ENCODE measurements around the gene SMC1B. TPM values are rescaled to one million over a fixed set of nuclear protein-coding genes. Genes with fewer than 3 reads are reported as not detected.
"Not testable (repeated sequence)": the region's sequence is repeated elsewhere in the genome, so short reads cannot be mapped to it uniquely, and the experiment has no call there.

The SMC1B gene
- total RNA-seq, 1 donor, result not detected

DNA sequence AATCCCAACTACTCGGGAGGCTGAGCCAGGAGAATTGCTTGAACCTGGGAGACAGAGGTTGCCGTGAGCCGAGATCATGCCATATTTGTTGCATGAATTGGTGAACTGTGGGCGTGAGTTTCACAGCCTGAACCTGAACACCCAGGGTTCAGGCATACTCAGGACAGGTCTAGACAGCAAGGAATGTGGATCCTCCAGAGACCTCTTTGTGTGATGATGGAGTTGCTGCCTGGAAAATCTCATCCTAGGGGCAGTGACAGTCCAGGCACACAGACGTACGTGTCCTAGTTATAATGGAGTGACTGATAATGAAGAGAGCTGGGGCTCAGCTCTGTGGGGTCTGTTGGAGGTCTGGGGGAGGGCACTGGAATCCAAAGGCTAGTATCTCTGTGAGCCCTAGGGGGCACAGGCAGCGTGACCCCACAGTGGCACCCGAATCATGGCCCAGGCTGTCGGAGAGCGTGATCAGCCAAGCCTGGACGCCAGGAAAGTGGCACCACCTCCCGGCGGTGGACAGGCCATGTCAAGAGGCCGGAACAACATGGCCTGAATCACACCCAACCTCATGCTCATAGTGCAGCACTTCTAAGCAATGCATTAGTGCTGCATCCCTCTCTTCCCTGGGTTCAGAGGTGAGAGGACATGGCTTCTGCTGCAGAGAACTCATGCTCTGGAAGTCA, 31.8 kb upstream of the SMC1B start:
- DNase-seq (ENCODE audit: low read depth in 2 of 3, low spot score in 2 of 3), result no peak

DNA sequence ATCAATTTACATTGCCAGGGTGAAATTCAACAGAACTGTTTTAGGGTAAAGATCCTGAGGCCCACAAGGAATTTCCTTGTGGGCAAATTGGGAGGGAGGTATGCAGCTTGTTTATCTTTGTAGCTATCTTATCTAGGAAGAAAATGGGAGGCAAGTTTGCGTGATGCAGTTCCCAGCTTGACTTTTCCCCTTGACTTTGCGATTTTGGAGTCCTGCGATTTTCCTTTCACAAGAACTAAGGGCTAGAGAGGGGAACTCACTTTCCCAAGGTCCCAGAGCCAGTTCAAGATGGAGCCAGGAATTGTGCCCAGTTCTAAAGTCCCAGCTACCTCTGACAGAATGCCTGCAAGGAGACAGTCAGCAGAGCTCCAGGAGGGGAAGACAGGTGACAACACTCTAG, 30.8 kb upstream of the SMC1B start:
- DNase-seq (ENCODE audit: low read depth in 2 of 3, low spot score in 2 of 3), result no peak

DNA sequence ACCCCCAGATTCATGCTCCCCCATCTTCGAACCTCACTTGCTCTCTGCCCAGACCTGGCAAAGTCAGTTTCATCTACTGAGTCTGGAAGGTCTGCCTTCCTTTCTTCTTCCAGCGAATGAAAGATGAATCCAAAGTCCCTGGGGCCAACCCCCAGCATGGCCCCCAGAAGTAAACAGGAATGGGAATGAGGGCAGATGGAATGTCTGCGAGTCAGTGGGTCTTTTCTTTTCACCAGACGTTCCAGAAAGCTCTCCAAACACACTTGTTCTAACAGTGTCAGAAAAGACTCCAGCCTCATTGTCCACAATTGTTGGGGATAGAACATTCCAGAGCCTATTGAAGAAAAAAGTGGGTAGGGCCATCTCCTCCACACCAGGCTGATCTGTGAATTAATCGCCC, 28.7 kb upstream of the SMC1B start:
- no peak for DNase-seq (ENCODE audit: low read depth in 2 of 3, low spot score in 2 of 3)

DNA sequence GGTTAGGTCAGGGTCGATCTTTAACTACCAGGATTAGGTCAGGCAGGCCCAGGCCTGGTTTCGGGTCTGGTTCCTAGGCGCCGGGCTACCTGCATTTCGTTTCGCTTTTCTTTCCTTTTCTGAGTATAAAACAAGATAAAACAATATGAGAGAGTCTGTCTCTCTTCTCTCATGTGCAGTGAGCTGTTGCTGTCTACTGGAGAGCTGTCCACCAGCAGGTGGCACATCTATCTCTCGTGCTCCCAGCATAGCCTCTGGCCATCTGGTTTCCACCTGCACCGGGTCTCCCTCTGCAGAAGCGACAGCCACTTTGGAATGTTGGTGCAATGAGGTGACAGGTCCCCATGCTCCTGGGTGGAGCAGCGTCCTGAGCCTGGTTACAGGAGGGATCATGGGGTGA, 27.7 kb upstream of the SMC1B start:
- peak in 2 of 3 donors; percentile 44 to 59 for DNase-seq (ENCODE audit: low read depth in 2 of 3, low spot score in 2 of 3)

DNA sequence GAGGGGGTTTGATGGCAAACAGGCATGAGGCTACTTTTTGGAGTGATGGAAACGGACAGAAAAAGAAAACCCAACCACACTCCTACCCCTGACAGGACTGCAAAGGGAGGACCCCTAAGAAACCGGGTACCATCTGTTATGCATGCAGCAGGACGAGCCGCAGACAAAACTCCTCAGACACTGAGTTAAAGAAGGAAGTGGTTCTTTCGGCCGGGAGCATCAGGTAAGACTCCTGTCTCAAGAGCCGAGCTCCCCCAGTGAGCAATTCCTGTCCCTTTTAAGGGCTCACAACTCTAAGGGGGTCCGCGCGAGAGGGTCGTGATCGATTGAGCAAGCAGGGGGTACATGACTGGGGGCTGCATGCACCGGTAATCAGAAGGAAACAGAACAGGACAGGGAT, 27.3 kb upstream of the SMC1B start:
- not testable (repeated sequence) for DNase-seq (ENCODE audit: low read depth in 2 of 3, low spot score in 2 of 3)

DNA sequence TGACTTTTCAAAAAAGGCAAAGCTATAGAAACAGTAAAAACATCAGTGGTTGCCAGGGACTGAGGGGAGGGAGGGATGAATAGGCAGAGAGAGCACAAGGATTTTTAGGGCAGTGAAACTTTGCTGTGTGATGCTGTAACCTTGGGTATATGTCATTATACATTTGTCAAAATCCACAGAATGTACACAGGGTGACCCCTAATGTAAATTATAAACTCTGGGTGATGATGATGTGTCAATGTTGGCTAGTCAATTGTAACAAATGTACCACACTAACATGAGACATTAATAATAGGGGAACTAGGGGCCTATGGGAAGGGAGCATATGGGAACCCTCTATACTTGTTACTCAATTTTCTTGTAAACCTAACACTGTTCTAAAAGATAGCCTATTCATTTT, 24.9 kb upstream of the SMC1B start:
- DNase-seq (ENCODE audit: low read depth in 2 of 3, low spot score in 2 of 3), result no peak

DNA sequence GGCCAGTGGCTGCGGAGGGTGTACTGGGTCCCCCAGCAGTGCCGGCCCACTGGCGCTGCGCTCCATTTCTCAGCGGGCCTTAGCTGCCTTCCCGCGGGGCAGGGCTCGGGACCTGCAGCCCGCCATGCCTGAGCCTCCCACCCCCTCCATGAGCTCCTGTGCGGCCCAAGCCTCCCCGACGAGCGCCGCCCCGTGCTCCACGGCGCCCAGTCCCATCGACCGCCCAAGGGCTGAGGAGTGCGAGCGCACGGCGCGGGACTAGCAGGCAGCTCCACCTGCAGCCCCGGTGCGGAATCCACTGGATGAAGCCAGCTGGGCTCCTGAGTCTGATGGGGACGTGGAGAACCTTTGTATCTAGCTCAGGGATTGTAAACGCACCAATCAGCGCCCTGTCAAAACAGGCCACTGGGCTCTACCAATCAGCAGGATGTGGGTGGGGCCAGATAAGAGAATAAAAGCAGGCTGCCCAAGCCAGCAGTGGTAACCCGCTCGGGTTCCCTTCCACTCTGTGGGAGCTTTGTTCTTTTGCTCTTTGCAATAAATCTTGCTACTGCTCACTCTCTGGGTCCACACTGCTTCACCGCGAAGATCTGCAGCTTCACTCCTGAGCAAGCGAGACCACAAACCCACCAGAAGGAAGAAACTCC, 23.6 kb upstream of the SMC1B start:
- peak in 2 of 3 donors; percentile 14 to 16 for DNase-seq (ENCODE audit: low read depth in 2 of 3, low spot score in 2 of 3)

DNA sequence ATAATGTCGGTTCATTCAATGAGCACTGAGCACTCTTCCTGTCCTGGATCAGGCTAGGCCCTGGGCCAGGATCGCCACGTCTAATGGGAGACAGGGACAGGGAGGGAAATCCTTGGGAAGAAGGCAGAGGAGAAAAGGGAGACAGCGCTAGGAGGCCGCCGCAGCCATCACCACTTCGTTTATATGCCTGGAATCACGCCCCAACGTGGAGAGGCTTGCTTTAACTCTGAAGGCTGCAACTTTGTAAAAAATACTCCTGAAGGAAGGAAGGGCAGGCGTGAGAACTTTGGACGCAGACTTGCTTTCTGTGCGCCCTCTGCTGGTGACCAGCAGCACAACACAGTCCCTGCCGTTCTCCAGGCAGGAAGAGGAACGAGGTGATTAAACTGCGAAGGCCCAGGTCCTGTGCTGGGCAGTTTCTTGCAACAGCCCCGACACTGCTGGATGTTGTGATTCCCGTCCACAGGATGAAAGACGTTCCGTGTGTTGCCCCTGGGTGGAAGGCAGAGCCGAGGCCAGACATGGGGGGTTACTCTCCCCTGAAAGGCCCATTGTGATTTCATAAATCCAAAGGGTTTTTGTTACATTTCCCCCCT, 22.2 kb upstream of the SMC1B start:
- DNase-seq (ENCODE audit: low read depth in 2 of 3, low spot score in 2 of 3), result peak; percentile 66 to 86 (median 82)

DNA sequence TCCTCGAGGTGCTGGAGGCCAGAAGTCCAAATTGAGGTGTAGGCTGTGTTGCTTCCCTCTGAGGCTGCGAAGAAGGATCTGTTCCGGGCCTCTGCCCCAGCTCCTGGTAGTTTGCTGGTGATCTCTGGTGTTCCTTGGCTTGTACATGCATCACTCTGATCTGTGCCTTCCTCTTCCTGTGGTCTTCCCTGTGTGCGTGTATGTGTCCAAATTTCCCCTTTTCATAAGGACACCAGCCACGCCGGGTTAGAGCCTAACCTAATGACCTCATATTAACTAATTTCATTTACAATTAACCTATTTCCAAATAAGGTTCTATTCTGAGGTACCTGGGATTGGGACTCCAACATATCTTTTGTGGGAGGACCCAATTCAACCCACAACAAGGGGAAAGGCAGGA, 21.6 kb upstream of the SMC1B start:
- DNase-seq (ENCODE audit: low read depth in 2 of 3, low spot score in 2 of 3), result no peak

DNA sequence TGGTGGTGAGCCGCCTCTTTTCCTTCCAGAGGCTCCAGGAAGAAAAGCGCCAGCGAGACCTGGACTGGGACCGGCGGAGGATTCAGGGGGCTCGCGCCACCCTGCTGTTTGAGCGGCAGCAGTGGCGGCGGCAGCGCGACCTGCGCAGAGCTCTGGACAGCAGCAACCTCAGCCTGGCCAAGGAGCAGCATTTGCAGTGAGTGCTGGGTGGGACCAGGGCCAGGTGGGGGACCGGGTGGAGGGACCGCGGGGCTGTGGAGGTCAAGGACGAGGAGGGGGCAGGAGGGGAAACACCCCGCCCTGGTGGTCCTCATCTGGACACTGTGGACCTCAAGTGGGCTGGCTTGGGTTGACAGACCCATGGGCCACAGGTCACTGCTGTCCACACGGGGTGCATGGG, 17.5 kb upstream of the SMC1B start:
- no peak for DNase-seq (ENCODE audit: low read depth in 2 of 3, low spot score in 2 of 3)

DNA sequence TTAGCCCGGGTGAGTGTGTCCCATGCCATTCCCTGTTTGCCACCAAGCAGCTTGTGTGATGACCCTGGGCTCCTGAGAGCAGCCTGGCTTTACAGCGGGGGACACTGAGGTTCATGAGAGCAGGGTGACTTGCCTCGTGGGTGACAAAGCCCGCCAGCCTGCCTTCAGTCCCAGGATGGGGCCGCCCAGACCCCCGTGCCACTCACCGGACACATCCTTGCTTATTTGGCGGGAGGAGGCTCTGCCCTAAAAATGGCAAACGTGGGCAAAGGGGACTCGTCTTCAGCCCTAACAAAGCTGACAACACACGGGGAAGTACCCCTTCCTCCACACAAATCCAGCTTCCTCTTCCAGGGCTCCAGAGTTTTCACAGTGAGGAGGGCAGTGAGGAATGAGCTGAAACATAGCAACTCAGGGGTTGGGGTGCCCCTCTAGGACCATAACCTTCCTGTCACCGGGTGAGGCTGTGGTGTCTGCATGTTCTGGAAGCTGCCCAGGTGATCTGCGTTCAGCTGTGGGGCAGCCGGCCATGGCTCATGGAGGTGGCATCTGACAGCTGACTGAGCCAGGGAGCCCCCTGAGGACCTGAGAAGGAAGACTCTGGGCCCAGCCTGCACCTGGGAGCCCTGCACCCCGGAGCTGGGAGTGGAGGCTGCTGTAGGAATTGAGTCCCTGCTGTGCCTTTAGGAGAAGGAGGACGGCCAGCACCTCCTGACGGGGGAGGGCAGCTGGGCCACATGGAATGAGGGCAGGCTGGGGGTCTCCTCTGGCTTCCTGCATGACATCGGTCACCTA, 16.8 kb upstream of the SMC1B start:
- DNase-seq (ENCODE audit: low read depth in 2 of 3, low spot score in 2 of 3), result no peak

DNA sequence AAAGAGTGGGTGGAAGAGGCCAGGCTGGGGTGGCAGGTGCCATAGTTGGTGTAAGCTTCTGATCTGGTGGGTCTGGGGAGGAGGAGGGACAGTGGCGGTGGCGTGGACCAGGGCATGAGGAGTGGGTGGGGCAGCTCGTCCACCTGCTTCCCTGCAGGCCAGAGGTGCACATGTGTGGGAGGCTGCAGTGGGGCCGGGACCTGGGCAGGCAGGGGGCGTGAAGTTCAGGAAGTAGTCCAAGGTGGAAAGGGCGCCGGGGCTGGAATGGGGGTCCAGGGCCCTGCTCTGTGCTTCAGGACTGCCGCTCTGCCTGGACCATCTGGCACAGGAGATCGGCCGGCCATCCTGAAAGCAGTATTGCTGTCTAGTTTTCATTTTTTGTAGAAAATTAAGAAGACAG, 16.0 kb upstream of the SMC1B start:
- DNase-seq (ENCODE audit: low read depth in 2 of 3, low spot score in 2 of 3), result no peak

DNA sequence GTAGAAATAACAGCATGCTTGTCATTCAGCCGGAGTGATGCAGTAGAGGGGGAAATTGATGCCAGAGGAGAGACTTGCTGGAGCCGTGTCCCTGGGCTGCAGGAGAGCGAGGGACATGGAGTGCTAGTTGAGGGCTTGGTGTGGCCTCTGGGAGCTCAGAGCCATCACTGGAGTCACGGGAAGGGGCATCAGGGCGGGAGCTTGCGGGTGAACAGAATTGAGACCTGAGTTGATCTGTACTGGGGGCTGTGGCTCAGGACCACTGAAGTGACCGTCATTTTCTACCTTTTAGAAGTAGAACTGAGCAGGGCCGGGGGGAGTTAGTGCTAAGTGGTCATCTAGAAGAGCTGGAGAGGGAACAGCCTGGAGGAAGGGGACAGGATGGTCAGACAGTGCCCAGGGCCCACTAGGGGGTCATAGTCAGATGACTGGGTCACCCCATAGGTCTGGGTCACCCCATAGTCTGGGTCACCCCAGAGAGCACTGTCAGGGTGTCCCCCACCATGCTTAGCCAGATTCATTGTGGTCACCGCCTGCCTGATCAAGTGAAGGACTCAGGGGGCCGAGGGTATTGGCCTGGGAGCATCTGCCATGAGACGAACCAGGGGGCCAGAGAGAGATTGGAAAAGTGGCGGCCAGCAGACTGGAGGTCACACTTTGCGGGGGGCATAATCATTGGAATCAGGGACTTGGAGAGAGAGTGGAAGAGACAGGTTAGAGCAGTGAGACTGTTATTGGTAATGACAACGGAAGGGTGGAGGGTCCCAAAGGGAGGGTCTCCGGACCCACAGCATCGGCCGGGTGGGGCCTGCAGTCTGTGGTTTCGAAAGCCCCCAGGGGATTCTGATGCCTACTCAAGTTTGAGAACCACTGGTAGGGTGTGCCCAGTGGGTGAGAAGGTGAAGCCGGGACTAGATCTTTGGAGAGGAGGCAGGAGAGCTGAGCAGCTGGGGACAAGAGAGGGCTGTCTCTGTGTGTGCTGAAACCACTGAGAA, 15.3 kb upstream of the SMC1B start:
- no peak for DNase-seq (ENCODE audit: low read depth in 2 of 3, low spot score in 2 of 3)

DNA sequence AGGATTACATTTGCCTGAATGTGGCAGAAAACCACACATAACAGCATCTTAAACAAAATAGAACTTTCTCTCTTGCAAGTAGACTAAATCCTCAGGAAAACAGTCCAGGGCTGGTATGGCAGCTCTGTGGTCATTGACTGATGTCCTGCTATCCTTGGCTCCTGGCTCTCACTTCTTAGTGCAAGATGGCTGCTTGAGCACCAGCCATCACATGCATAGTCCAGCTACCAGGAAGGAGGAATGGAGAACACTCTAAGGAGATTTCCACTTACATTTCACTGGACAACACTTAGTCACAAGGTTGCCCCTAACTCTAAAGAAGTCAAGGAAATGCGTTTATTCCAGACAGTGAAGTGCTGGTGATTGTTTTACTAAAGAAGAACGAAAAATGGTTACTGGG, 13.7 kb upstream of the SMC1B start:
- DNase-seq (ENCODE audit: low read depth in 2 of 3, low spot score in 2 of 3), result no peak

DNA sequence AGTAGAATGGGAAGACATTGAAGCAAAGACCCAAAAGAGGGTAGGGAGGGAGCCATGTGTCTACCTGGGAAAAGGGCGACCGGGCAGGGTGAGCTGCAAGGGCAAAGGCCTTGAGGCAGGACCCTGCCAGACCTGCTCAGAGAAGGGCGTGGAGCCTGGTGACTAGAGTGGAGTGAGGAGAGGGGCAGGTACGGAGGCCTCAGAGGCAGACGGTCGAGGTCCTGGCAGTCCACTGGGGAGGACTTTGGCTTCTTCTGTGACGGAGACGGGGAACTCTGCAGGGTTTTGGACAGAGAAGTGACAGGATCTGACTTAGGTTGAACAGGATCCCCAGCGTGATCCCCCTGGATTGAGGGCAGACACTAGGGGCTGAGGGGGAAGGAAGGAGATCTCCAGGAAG, 13.0 kb upstream of the SMC1B start:
- DNase-seq (ENCODE audit: low read depth in 2 of 3, low spot score in 2 of 3), result no peak

DNA sequence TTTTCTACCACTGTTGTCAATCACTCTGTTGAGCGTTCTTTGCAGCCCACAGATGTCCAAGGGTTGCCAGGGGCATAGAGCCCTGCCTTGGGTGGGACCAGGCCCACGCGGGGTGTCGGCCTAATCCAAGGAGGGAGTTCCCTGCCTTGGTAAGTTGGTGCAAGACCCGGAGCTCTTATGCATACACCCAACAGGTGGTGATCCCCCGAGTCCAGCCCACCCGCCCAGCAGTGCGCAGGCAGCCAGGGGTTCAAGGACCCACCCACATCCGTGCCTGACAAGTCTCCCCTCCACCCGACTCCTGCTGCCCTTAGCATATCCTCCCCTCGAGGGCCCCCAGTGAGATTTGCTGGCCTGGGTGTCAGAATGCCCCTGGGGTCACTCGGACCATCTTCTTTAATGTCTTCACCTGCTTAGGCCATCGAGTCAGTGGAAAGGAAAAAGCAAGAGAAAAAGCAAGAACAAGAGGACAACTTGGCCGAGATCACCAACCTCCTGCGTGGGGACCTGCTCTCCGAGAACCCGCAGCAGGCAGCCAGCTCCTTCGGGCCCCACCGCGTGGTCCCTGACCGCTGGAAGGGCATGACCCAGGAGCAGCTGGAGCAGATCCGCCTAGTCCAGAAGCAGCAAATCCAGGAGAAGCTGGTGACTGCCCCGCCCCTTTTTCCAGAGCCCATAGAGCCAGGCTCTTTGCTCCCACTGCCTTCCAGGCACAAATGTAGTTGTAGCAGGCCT, 12.3 kb upstream of the SMC1B start:
- no peak for DNase-seq (ENCODE audit: low read depth in 2 of 3, low spot score in 2 of 3)

DNA sequence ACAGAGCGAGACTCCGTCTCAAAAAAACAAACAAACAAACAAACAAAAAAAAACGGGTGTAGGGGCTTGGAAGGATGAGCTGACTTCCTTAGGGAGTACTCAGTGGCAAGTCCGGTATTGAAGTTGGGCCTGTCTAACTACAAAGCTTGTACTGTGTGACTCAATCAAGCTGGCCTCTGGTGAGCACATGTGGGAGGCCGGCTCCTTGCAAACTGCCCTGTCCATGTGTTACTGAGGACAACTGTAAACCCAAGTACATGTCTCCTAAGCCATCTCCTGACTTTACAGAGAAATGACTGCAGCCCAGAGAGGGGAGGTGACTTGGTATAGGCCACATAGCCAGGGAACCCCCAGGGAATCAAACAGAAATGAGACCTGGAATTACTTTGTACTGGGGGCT, 11.7 kb upstream of the SMC1B start:
- DNase-seq (ENCODE audit: low read depth in 2 of 3, low spot score in 2 of 3), result no peak

DNA sequence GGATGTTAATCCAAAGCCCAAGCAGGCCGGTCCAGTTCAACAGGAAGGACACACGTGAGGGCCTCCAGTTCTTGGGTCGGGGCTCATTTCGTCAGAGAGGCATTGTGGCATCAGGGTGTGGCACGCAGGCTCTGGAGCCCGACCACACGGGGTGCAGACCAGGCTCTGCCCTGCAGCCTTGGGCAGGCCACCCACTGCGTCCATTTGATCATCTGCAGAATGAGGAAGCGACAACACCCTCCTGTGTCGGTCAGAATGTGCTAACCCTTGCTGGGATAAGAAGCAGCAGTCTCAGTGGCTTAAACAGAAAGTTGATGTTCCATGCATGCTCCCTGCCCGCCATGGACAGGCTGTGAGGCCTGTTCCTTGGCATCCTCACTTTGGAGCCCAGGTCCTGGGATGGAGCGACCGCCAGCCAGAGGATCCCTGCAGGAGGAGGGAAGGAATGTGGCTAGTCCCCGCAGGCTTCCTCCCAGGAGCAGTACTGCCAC, 10.9 kb upstream of the SMC1B start:
- no peak for DNase-seq (ENCODE audit: low read depth in 2 of 3, low spot score in 2 of 3)

DNA sequence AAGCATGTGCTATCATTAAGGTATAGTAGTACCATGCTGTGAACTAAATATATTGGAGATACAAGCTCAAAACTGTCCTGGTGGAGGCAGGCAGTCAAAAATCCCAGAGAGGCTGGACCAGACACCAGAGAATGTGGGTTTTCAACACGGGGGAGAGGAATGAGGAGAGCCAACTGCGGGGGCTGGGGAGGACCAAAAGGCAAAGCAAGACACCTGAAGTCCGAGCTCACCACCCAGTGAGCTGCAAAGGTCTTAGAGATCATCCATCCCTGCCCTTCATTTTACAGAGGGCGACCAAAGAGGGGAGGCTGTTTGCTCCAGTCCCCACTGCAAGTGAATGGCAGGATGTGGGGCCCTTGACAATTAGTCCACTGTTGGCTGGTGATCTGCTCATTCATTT, 10.1 kb upstream of the SMC1B start:
- DNase-seq (ENCODE audit: low read depth in 2 of 3, low spot score in 2 of 3), result no peak
